Heart left ventricle (tissue), 13 donors: Measurements from ENCODE around the gene CMPK2.

ENCODE experiments used
- CTCF ChIP-seq, 12 donors: fragments of 200-600 bp; sonication (generic) in 4 of 12; IDR thresholded peaks; one replicate each; pipeline versions ENCODE4 v1.5.0 to v1.8.0; 2018 to 2022; ENCODE audit warnings: antibody characterized with exemption in 12 of 12, mild to moderate bottlenecking in 5 of 12
- POLR2A ChIP-seq, 2 donors: fragments of 450-650 bp; IDR thresholded peaks; one replicate each; pipeline ENCODE4 v1.6.1; 2017; ENCODE audit warnings: antibody characterized with exemption in 2 of 2, mild to moderate bottlenecking in 2 of 2, moderate library complexity in 2 of 2
- donor health status: ischemic (EF 13 %, LVEDD 7.1; RV severe dilation, severe dysfunction).
- donor health status: DM: no; HTN: yes; CAD: no.
- donor health status: DM: no; HTN: no; CAD: no.
- donor health status: ischemic (EF 25% LVEDD 6.9; RV normal size, moderate dysfunction).
- donor health status: ischemic (EF 25% LVEDD 5.7; RV mildly dilated, moderate dysfunction).
- donor health status: ischemic (EF 35%, LVEDD 5.7; RV mildly dilated, moderate dysfunction).
- donor health status: nonischemic (EF 11% LVEDD 7.7; RV severe dilation, severe dysfunction).
- donor health status: DM: yes; HTN: yes; CAD: no.
- donor health status: PGD.
- donor health status: ischemic (EF 29% LVEDD 5.4; RV normal size, mild dysfunction).
- donor health status: nonischemic (EF 23%, LVEDD 6.1; RV moderate dilation, normal function).

GRCh38 chr2:6896930-6897759 is 31.4 kb upstream of the CMPK2 start:
- no peak for TF ChIP-seq POLR2A (IDR thresholded peaks at IDR 0.05)
- TF ChIP-seq CTCF (IDR thresholded peaks at IDR 0.05): peak; percentile 58 to 84 (median 74)
